ACC112 (cell line): ENCODE results near the gene VPS26A.

Experiments
- H2AFZ ChIP-seq: fragments of 200-600 bp; sonication (generic); one replicate; pipeline ENCODE4 v1.6.0; 2017; ENCODE audit warnings: antibody characterized with exemption, low read length; ENCODE audit not compliant: unreplicated experiment
- H3K27ac ChIP-seq: fragments of 200-600 bp; sonication (generic); 2 replicates; pipeline ENCODE4 v1.5.1; 2014; ENCODE audit warnings: low read depth, mild to moderate bottlenecking, antibody characterized with exemption, low read length, moderate library complexity
- H3K27me3 ChIP-seq: fragments of 200-600 bp; sonication (generic); 2 replicates; pipeline ENCODE4 v1.6.1; 2014; ENCODE audit warnings: mild to moderate bottlenecking, antibody characterized with exemption, low read length, moderate library complexity, mixed read lengths; ENCODE audit not compliant: insufficient read depth
- H3K36me3 ChIP-seq: fragments of 200-600 bp; sonication (generic); 2 replicates; pipeline ENCODE4 v1.6.1; 2016; ENCODE audit warnings: mild to moderate bottlenecking, antibody characterized with exemption, low read length, moderate library complexity, mixed read lengths; ENCODE audit not compliant: insufficient read depth
- H3K4me1 ChIP-seq: fragments of 200-600 bp; sonication (generic); one replicate; pipeline ENCODE4 v1.6.1; 2016; ENCODE audit warnings: low read length, mixed read lengths; ENCODE audit not compliant: insufficient read depth, unreplicated experiment, control insufficient read depth
- H3K4me3 ChIP-seq: fragments of 200-600 bp; sonication (generic); 2 replicates; pipeline ENCODE4 v1.5.1; 2014; ENCODE audit warnings: mild to moderate bottlenecking, low read depth, low read length
- H3K79me2 ChIP-seq: fragments of 200-600 bp; sonication (generic); one replicate; pipeline ENCODE4 v1.6.0; 2016; ENCODE audit warnings: low read length; ENCODE audit not compliant: control insufficient read depth, unreplicated experiment, insufficient read depth

The VPS26A gene

GRCh38 chr10:69089638-69090599 is 34.1 kb upstream of the VPS26A start:
- H3K4me1 ChIP-seq: peaks cover 39% of the 10 kb centered on the region

GRCh38 chr10:69090685-69091084 is 33.3 kb upstream of the VPS26A start:
- Histone ChIP-seq H3K36me3 (peaks cover 7% of the 10 kb centered on the region; the same call in 1 of the 2 replicates), H2AFZ (no peak overlapping the region), H3K4me3 (peak overlapping the region; percentile 88), H3K27ac (peak overlapping the region; percentile 97), H3K4me1 (peaks cover 43% of the 10 kb centered on the region), H3K27me3 (no peaks in the 10 kb centered on the region), H3K79me2 (peaks cover 72% of the 10 kb centered on the region)

More at GRCh38 chr10:69089638-69090599, 34.1 kb upstream of the VPS26A start:
- Histone ChIP-seq H3K27ac (peak overlapping the region; percentile 97), H2AFZ (no peak overlapping the region), H3K36me3 (peaks cover 7% of the 10 kb centered on the region; the same call in 1 of the 2 replicates), H3K27me3 (no peaks in the 10 kb centered on the region), H3K4me3 (peak overlapping the region; percentile 88), H3K79me2 (peaks cover 64% of the 10 kb centered on the region)

GRCh38 chr10:69091143-69091651 is 32.8 kb upstream of the VPS26A start:
- Histone ChIP-seq H3K4me1 (peaks cover 38% of the 10 kb centered on the region), H3K27me3 (no peaks in the 10 kb centered on the region), H3K27ac (peak overlapping the region; percentile 97), H3K36me3 (peaks cover 7% of the 10 kb centered on the region; the same call in 1 of the 2 replicates), H3K4me3 (peak overlapping the region; percentile 88), H2AFZ (no peak overlapping the region), H3K79me2 (peaks cover 76% of the 10 kb centered on the region)

- peak overlapping the region; percentile 54 for H3K27ac ChIP-seq
- peaks cover 88% of the 10 kb centered on the region for H3K79me2 ChIP-seq
- H3K36me3 ChIP-seq: peaks cover 12% of the 10 kb centered on the region
- no peaks in the 10 kb centered on the region for H3K27me3 ChIP-seq
- H3K4me3 ChIP-seq: 0 out of 2 replicates have a peak overlapping the region, but pooled peaks have one; percentile 33
- H2AFZ ChIP-seq: no peak overlapping the region
- peaks cover 31% of the 10 kb centered on the region for H3K4me1 ChIP-seq
These were observed 30.8 kb upstream of the VPS26A start for GRCh38 chr10:69092959-69093850.

- Histone ChIP-seq H3K36me3 (peaks cover 12% of the 10 kb centered on the region), H3K79me2 (peaks cover 86% of the 10 kb centered on the region), H3K27ac (peak overlapping the region; percentile 54; the same call in 1 of the 2 replicates)
These were observed 30.0 kb upstream of the VPS26A start for GRCh38 chr10:69093933-69094332.

GRCh38 chr10:69096045-69096444 is 27.9 kb upstream of the VPS26A start:
- Histone ChIP-seq H3K4me1 (peaks cover 19% of the 10 kb centered on the region), H3K36me3 (peaks cover 17% of the 10 kb centered on the region), H3K27me3 (no peaks in the 10 kb centered on the region), H3K79me2 (peaks cover 79% of the 10 kb centered on the region), H3K4me3 (no peak overlapping the region), H2AFZ (no peak overlapping the region), H3K27ac (peak overlapping the region; percentile 6; the same call in 1 of the 2 replicates)

More at GRCh38 chr10:69093933-69094332, 30.0 kb upstream of the VPS26A start:
- Histone ChIP-seq H3K4me1 (peaks cover 31% of the 10 kb centered on the region), H2AFZ (no peak overlapping the region), H3K27me3 (no peaks in the 10 kb centered on the region), H3K4me3 (no peak overlapping the region)

GRCh38 chr10:69097729-69098128 is 26.2 kb upstream of the VPS26A start:
- Histone ChIP-seq H3K79me2 (peaks cover 82% of the 10 kb centered on the region), H3K27ac (peak overlapping the region; percentile 4; the same call in 1 of the 2 replicates), H3K4me3 (no peak overlapping the region), H3K4me1 (peaks cover 22% of the 10 kb centered on the region), H2AFZ (no peak overlapping the region), H3K27me3 (no peaks in the 10 kb centered on the region), H3K36me3 (peaks cover 30% of the 10 kb centered on the region)

GRCh38 chr10:69100136-69100872 is 23.7 kb upstream of the VPS26A start:
- peaks cover 65% of the 10 kb centered on the region for H3K79me2 ChIP-seq
- no peak overlapping the region for H3K4me3 ChIP-seq
- H2AFZ ChIP-seq: no peak overlapping the region
- peaks cover 17% of the 10 kb centered on the region for H3K4me1 ChIP-seq
- H3K27ac ChIP-seq: peak overlapping the region; percentile 24; the same call in 1 of the 2 replicates
- H3K36me3 ChIP-seq: peaks cover 43% of the 10 kb centered on the region
- no peaks in the 10 kb centered on the region for H3K27me3 ChIP-seq

GRCh38 chr10:69101451-69102095 is 22.4 kb upstream of the VPS26A start:
- peaks cover 54% of the 10 kb centered on the region for H3K79me2 ChIP-seq
- peaks cover 14% of the 10 kb centered on the region for H3K4me1 ChIP-seq
- peaks cover 46% of the 10 kb centered on the region for H3K36me3 ChIP-seq
- peak overlapping the region; percentile 20; the same call in 1 of the 2 replicates for H3K27ac ChIP-seq
- no peak overlapping the region for H3K4me3 ChIP-seq
- H3K27me3 ChIP-seq: no peaks in the 10 kb centered on the region
- no peak overlapping the region for H2AFZ ChIP-seq
